T-helper 1 cell treated with Interleukin-12 subunit alpha and Interleukin-12 subunit beta and Interleukin-4 antibody, amounts not matched to agents 30 ng/mL and 1 ng/mL, for 36 hours (primary cell): ENCODE data around the gene LRRC41. TPM values are rescaled to one million over a fixed set of nuclear protein-coding genes. Genes with fewer than 3 reads are reported as not detected.
"Not testable (repeated sequence)": the region's sequence is repeated elsewhere in the genome, so short reads cannot be mapped to it uniquely, and the experiment has no call there.

Experiments used
- intact Hi-C: fragments of 100-400 bp; cut with micrococcal nuclease; formaldehyde crosslinking; loops from one replicate; pipeline ENCODE4 v1.15.1; 2024
- total RNA-seq: library from RNA; stranded (reverse); gene quantifications from 2 replicates; pipeline ENCODE4 v1.2.3, GENCODE V29; 2022

LRRC41 gene
- total RNA-seq, 1 donor from 2014 or later: 56.7 TPM

DNA sequence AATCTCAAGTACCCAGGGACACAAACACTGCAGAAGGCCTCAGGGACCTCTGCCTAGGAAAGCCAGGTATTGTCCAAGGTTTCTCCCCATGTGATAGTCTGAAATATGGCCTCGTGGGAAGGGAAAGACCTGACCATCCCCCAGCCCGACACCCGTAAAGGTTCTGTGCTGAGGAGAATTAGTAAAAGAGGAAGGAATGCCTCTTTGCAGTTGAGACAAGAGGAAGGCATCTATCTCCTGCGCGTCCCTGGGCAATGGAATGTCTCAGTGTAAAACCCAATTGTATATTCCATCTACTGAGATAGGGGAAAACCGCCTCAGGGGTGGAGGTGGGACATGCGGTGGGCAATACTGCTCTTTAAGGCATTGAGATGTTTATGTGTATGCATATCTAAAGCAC, 26.4 kb upstream of the LRRC41 start:
- intact Hi-C loops: not testable (repeated sequence)

DNA sequence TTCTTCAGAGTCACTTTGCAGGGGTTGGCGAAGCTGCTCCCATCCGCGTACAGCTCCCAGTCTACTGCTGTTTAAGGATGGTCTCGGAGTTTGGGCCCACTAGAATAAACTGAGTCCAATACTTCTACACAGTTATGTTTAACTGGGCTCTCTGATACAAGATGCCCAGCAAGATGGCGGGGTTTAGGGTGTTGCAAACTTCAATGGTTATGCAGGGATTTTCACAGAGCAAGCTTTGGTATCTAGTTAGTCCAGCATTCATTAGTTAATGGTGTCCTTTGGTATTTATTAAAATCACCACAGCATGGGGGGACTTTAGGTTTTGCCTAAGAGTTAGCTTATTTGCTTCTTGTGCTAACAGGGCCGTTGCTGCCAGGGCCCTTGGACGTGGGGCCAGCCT, 24.8 kb upstream of the LRRC41 start:
- intact Hi-C loops: not testable (repeated sequence)

DNA sequence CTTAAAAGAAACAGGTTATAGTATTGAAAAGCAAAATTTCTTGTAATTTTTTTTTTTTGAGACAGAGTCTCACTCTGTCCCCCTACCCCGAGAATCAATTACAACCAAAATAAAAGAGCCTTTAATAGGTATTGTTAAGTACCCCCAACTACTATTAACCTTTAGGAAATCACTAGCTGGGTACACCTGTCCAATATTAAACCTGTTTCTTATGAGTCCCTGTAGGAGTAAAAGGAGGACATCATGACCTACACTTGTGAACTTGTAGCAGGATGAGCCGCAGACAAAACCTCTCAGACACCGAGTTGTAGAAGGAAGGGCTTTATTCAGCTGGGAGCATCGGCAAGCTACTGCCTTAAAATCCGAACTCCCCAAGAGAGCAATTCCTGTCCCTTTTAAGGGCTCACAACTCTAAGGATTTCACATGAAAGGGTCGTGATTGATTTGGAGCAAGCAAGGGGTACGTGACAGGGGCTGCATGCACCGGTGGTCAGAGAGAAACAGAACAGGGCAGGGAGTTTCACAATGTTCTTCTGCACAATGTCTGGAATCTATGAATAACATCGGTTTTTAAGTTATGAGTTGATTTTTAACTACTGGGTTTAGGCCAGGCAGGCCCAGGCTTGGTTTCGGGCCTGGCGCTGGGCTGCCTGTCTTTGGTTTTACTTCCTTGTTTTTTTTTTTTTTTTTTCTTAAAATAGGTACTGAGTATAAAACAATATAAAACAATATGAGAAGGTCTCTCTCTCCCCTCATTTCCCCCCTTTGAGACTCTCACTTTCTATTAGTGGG, 22.1 kb upstream of the LRRC41 start:
- intact Hi-C loops: not testable (repeated sequence)

DNA sequence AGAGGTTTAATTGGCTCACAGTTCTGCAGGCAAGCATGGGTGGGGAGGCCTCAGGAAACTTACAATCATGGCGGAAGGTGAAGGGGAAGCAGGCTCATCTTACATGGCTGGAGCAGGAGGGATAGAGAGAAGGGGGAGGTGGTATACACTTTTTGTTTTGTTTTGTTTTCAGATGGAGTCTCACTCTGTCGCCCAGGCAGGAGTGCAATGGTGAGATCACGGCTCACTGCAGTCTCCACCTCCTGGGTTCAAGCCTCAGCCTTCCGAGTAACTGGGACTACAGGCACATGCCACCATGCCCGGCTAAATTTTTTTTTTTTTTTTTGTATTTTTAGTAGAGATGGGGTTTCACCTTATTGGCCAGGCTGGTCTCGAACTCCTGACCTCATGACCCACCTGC, 18.8 kb upstream of the LRRC41 start:
- intact Hi-C loops: not testable (repeated sequence)

DNA sequence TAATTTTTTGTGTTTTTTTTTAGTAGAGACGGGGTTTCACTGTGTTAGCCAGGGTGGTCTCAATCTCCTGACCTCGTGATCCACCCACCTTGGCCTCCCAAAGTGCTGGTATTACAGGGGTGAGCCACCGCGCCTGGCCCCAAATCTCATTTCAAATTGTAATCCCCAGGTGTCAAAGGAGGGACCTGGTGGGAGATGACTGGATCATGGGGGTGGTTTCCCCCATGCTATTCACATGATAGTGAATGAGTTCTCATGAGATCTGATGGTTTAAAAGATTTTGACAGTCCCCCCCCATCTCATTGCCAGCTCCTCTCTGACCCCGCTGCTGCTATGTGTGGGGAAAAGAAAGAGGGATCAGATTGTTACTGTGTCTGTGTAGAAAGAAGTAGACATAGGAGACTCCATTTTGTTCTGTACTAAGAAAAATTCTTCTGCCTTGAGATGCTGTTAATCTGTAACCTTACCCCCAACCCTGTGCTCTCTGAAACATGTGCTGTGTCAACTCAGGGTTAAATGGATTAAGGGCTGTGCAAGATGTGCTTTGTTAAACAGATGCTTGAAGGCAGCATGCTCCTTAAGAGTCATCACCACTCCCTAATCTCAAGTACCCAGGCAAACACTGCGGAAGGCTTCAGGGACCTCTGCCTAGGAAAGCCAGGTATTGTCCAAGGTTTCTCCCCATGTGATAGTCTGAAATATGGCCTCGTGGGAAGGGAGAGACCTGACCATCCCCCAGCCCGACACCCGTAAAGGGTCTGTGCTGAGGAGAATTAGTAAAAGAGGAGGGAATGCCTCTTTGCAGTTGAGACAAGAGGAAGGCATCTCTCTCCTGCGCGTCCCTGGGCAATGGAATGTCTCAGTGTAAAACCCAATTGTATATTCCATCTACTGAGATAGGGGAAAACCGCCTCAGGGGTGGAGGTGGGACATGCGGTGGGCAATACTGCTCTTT, 16.8 kb upstream of the LRRC41 start:
- intact Hi-C loops: not testable (repeated sequence)

DNA sequence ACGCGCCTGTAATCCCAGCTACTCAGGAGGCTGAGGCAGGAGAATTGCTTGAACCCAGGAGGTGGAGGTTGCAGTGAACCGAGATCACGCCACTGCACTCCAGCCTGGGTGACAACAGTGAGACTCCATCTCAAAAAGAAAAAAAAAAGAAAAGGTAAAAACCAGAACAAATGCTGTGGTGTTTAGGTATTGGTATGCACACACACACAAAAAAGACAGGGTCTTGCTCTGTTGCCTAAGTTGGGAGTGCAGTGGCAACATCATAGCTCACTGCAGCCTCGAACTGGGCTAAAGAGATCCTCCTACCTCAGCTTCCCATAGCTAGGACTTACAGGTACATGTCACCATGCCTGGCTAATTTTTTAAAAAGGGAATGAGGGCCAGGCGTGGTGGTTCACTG, 15.9 kb upstream of the LRRC41 start:
- intact Hi-C loops: not testable (repeated sequence)

DNA sequence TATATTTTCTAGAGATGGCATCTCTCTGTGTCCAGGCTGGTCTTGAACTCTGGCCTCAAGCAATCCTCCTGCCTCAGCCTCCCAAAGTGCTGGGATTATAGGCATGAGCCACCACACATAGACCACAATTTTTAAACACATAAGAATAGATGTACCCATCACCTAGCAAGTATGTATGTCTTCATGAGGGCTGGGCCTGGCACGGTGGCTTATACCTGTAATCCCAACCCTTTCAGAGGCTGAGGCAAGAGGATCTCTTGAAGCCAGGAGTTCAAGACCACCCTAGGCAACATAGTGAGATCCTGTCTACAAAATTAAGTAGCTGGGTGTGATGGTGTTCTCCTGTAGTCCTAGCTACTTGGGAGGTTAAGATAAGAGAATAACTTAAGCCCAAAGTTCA, 13.9 kb upstream of the LRRC41 start:
- intact Hi-C loops: no loop called here

DNA sequence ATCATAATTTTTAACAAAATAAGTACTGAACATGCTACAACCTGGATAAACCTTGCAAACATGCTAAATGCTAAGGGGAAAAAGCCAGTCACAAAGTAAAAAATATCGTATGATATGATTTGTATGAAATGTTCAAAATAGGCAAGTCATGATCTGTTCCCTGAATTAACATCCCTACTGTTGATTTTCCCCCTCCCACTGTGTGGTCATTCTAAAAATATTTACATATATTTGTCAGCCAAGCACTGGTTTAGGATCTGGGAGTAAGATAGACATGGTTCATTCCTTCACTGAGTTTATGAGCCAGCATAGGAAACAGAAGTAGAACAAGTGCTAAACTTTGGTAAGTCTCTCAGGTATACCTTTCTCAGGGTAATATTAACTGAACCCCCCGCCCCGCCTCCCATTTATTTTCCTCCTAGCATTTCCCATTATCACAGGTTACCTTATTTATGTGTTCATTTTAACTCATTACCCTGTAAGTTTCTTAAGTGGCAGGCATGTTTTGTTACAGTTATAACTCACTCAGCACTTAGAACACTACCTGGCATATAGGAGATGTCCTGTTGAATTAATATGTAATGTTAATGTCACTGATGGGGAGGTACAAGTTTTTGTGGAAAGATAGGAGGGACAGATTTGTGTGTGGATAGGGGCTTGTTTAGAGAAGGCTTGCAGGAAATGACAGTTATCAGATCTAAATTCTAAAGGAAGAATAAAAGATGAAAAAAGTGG, 12.4 kb upstream of the LRRC41 start:
- intact Hi-C loops: no loop called here

DNA sequence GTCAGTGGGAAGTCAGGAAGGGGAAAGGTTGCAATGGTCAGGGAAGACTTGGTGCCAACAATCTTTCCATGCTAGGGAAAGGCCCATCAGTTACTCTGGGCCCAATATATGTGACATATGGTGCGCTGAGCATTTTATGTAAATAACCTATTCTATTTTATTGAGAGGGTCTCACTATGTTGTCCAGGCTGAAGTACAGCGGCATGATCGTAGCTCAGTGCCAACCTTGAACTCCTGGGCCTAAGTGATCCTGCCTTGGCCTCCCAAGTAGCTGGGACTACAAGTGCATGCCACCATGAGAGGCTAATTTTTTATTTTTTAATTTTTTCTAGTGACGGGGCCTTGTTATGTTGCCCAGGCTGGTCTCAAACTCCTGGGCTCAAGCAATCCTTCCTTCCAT, 6.9 kb upstream of the LRRC41 start:
- intact Hi-C loops: no loop called here

DNA sequence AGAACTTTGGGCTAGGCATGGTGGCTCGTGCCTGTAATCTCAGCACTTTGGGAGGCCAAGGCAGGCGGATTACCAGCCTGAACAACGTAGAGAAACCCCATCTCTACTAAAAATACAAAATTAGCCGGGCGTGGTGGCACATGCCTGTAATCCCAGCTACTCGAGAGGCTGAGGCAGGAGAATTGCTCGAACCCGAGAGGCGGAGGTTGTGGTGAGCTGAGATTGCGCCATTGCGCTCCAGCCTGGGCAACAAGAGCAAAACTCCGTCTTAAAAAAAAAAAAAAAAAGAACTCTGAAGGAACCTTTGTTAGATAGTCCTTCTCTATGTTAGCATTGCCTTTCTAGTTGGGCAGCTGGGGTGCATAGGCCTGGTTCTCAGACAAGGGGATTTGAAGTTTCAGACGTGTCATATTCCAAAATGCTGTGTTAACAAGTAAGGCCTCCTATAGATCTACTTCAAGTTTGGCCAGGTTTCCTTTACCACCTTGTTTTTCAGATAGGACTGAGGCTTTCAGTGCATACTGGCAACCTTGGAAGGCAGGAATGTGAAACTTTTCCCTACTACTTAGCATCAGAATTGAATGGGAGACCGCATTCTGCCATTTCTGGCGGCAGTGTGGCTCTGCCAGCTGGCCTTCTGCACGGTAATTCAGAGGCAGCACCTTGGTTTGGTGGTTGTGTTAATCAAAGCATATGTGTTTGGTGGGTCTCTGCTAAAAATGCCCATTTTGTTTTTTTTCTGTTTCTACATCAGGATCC, 6.2 kb upstream of the LRRC41 start:
- intact Hi-C loops: no loop called here

DNA sequence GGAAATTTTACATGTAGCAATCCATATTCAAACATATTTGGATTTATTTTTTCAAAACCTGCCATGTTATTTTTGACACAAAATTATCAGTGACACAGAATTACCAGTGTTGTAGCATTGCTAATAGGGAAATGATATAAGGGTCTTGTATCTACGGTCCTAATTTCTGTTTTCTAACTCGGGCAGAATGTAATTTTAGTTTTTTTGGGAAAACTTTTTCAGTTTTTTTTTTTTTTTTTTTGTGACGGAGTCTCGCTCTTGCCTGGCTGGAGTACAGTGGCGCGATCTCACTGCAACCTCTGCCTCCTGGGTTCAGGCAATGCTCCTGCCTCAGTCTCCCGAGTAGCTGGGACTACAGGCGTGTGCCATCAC, 2.7 kb upstream of the LRRC41 start:
- intact Hi-C loops: no loop called here

DNA sequence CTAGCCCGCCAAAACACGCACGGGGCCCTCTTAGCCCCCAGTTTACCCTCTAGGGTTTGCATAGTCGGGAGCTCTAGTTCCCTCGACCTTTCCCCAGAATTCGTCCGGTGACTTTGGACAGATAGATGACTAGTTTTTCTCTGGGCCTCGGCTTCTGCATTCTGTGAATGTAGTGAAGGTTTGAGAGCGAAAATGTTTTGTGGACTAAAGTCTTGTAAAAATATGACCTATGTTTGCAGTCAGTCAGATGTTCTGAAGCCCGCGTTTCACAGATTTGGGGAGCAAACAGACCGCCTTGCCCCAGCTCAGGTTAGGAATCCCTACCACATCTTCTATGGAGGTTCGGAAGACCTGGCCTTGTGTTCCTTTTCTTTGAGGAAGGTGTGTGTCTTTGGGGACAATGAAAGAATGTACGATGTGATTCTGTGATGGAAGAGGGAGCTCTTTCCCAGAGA, 483 bp upstream of the LRRC41 start:
- intact Hi-C loops: loop anchor here (1.0 to 5.0 kb wide), 11 partner anchors 36 to 1632 kb away; partner anchors contain the start of genes ARMH1, ATPAF1, CCDC163 and EFCAB14

DNA sequence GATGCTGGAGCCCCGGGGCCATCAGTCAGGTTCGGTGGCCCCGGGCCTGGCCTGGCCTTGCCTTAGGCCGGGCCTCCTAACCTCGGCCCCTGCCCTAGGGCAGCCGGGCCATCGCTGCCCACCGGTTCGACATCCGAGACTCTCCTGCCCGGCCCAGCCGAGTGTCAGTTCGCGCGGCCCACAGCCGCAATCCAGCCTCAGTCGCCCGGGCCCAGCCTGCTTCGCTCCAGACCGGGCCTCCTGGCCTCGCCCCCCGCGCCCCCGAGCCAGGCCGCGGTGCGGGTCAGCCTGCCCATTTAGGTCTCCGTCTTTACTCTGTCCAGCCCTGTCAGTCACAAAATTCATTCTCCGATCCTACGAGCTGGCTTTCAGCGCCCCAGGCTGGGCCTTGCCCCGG, 777 bp downstream of the LRRC41 start:
- intact Hi-C loops: loop anchor here (1.0 to 5.0 kb wide), 12 partner anchors 38 to 1630 kb away; partner anchors contain the start of genes ARMH1, ATPAF1, CCDC163 and EFCAB14

DNA sequence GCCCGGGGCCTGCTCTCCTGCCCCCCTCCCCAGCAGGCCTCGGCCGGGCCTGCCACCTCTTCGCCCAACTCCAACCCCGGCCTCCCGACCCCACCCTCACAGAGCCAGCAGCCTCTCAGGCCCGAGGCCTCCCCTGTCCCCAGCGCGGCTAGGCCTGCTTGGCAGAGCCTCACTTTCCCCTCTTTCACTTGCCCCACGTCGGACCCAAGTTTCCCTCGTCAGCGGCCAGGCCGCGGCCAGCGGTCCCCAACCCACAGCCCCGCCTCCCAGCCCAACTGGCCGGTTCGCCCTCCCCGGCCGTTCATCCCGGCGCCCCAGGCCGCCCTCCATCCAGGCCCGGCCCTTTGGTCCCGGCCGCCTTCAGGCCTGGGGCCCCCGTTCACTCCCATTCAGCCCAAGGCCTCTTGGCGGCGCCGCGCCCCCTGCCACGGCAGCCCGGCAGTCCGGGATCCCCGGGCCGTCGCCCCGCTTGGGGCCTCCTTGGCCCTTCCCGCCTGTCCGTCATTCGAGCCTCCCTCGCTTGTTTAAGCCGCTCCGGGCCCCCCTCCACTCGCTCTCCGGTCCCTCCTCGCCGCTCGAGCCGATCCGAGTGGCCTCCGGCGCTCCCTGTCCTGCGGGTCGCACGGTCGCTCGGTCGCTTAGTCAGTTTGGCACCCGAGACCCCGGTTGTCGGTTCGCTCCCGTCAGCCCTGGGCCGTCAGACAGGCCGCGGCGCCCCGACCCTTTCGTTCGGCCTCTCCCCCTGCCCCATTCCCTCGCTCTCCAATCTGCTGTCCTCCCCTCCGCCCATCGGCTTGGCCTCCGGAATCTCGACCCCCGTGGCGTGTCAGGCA, 1.4 kb downstream of the LRRC41 start:
- intact Hi-C loops: loop anchor here (1.0 to 5.0 kb wide), 5 partner anchors 171 to 1630 kb away; partner anchors contain the start of genes ARMH1, ATPAF1, EFCAB14 and MKNK1

DNA sequence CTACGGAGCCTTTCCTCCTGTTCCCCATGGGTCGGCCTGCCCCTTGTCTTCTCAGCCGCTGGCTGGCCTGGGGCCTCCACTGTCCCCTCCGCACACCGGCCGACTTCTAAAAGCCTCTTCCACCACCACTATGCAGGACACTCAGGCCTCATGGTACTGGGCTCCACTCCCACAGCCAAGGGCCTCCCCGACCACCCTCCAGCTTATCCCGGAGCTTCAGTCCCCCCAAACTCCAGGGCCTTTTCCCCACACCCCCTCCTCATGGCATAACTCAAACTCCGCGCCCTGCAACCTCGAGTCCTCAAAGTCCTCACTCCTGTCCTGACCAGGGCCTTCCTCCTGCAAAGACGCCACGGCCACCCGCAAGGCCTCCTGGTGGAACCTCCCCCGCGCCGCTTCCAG, 2.0 kb downstream of the LRRC41 start:
- intact Hi-C loops: loop anchor here (5.0 kb wide), 4 partner anchors 301 to 1629 kb away; partner anchors contain the start of genes ARMH1, ATPAF1, EFCAB14 and MKNK1

DNA sequence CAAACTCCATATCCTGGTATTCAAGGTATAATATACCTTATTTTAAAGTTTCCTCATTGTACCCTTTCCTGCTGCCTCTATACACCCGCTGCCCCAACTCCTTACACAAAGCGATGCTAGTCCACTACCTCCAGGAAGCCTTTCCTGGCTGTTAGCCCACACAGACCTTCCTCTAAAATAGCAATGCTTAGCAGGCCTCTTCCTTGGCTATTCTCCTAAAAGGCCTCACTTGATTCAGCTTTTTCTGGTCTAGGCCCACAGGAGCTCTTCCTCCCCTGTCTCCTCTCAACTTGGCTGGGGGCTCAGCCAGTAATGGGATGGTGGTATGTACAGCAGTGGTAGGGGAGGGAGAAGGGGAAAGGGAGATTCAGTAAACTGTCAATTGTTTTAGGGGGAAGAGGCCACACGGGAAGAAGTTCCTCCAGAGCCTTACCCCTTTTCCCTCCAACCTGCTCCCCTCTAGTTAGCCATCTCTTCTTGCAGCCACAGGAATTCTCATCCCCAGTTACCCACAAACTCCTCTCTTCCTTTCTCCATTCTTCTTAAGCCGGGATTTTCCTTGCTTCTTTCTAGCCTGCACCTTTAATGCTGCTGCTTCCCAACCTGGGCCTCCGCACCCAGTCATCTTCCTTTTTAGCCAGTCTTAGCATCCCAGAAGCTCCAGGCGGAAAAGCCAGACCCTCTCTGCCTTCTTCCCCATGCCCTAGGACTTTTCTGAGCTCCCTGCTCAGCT, 2.6 kb downstream of the LRRC41 start:
- intact Hi-C loops: loop anchor here (5.0 kb wide), 4 partner anchors 301 to 1629 kb away; partner anchors contain the start of genes ARMH1, ATPAF1, EFCAB14 and MKNK1

DNA sequence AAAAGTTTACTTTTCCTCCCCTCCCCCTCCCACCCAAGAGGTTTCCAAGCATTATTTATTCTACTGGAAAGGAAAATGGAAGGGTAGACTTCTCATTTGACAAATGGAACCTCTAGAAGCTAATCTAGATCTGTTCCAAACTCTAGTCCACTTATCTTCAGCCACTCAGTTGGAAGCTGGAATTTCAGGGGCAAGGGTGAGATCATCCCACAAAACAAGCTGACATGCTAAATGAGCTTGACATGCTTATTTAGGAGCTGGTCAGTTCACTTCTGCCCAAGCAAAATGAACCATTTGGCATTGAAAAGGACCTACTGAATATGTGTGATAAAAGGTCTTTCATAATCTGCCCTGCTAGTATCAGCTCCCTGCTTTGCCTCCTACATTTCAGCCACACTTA, 5.0 kb downstream of the LRRC41 start:
- intact Hi-C loops: no loop called here

DNA sequence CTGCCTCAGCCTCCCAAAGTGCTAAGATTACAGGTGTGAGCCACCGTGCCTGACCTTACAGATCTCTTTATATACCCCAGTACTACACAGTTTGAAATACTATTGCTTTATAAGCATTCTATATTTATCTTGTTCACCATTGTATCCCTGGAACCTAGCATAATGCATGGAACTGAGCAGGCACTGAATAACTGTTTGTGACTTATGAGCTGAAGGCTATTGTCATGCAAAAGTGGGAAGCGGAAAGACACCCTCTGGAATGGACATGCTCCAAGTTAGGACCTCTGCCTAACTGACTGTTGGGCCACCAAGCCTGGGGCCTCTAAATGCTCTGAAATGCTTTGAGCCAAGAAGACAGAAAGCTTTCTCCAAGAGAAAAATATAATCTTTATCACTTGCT, 8.1 kb downstream of the LRRC41 start:
- intact Hi-C loops: no loop called here

DNA sequence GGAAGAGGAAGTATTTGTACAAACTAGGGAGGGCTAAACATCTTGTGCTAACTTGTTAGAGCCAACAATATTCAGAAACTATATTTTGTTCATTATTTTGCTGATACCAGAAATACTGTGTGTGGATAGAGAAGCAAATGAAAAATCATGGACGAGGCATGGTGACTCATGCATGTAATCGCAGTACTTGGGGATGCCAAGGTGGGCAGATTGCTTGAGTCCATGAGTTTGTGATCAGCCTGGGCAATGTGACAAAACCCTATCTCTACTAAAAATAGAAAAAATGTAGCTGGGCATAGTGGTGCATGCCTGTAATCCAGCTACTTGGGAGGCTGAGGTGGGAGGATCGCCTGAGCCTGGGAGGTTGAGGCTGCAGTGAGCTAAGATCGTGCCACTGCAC, 13.4 kb downstream of the LRRC41 start:
- intact Hi-C loops: loop anchor here (5.0 kb wide), 1 partner anchor 57 kb away; no protein-coding TSS in a partner anchor
